Keratinocyte (primary cell): Measurements from ENCODE around the gene SYNE2. TPM values are rescaled to one million over a fixed set of nuclear protein-coding genes. Genes with fewer than 3 reads are reported as not detected.
"Not testable (repeated sequence)": the region's sequence is repeated elsewhere in the genome, so short reads cannot be mapped to it uniquely, and the experiment has no call there.

Experiments used
- DNase-seq: peaks from one replicate; pipeline ENCODE4 v3.0.0-alpha.2; 2011; ENCODE audit warnings: low read depth, missing footprints, low spot score
- FAIRE-seq: peaks from 2 replicates; lab custom pipeline; 2011; peaks lifted over from hg19 to GRCh38; lab: Jason Lieb, UNC
- H2AFZ ChIP-seq: 2 replicates; pipeline ENCODE4 v1.6.0; 2012; ENCODE audit warnings: low read length, control low read depth, inconsistent platforms; ENCODE audit not compliant: control insufficient read depth
- H3K27ac ChIP-seq: 2 replicates; pipeline ENCODE4 v1.5.1; 2011; ENCODE audit warnings: low read length; ENCODE audit not compliant: control insufficient read depth, insufficient read depth
- H3K27me3 ChIP-seq: 3 replicates; pipeline ENCODE4 v1.6.0; 2011; ENCODE audit warnings: low read length; ENCODE audit not compliant: control insufficient read depth, insufficient read depth; ENCODE audit errors: extremely low read depth
- H3K36me3 ChIP-seq, 2 experiments: 2 replicates in 1 of 2; 3 replicates in 1 of 2; pipeline ENCODE4 v1.5.1; 2011; ENCODE audit warnings: low read length in 2 of 2, mild to moderate bottlenecking in 1 of 2; ENCODE audit not compliant: control insufficient read depth in 2 of 2, insufficient read depth in 2 of 2; ENCODE audit errors: extremely low read depth in 1 of 2
- H3K4me1 ChIP-seq: 3 replicates; pipeline ENCODE4 v1.5.1; 2011; ENCODE audit warnings: low read length; ENCODE audit not compliant: control insufficient read depth, insufficient read depth; ENCODE audit errors: extremely low read depth
- H3K4me2 ChIP-seq: 3 replicates; pipeline ENCODE4 v1.6.0; 2011; ENCODE audit warnings: low read depth, low read length; ENCODE audit not compliant: control insufficient read depth, insufficient read depth; ENCODE audit errors: extremely low read depth
- H3K4me3 ChIP-seq, 3 experiments: fragments of 200-600 bp in 1 of 3; sonication (generic) in 1 of 3; 2 replicates in 2 of 3; 3 replicates in 1 of 3; pipeline ENCODE4 v1.5.1; 2011 to 2016; ENCODE audit warnings: low read length in 3 of 3, mild to moderate bottlenecking in 3 of 3, control low read depth in 2 of 3, inconsistent platforms in 1 of 3, low read depth in 1 of 3, mixed read lengths in 1 of 3, mixed run types in 1 of 3, moderate library complexity in 1 of 3; ENCODE audit not compliant: control insufficient read depth in 2 of 3, insufficient read depth in 2 of 3; ENCODE audit errors: extremely low read depth in 1 of 3
- H3K79me2 ChIP-seq: 2 replicates; pipeline ENCODE4 v1.6.0; 2012; ENCODE audit warnings: low read length; ENCODE audit not compliant: control insufficient read depth, insufficient read depth
- H3K9ac ChIP-seq: 3 replicates; pipeline ENCODE4 v1.6.0; 2011; ENCODE audit warnings: low read length; ENCODE audit not compliant: control insufficient read depth, insufficient read depth; ENCODE audit errors: extremely low read depth
- H3K9me1 ChIP-seq: 3 replicates; pipeline ENCODE4 v1.6.0; 2011; ENCODE audit warnings: low read length; ENCODE audit not compliant: control insufficient read depth, insufficient read depth; ENCODE audit errors: extremely low read depth
- H3K9me3 ChIP-seq: 2 replicates; pipeline ENCODE4 v1.5.1; 2012; ENCODE audit warnings: low read depth, low read length; ENCODE audit not compliant: control insufficient read depth
- H4K20me1 ChIP-seq: 3 replicates; pipeline ENCODE4 v1.6.0; 2011; ENCODE audit warnings: low read length; ENCODE audit not compliant: control insufficient read depth, insufficient read depth; ENCODE audit errors: extremely low read depth
- EZH2 ChIP-seq: IDR thresholded peaks from one replicate; pipeline ENCODE4 v1.6.1; 2012; ENCODE audit warnings: inconsistent platforms, mild to moderate bottlenecking, low read length, moderate library complexity
- dilution Hi-C: fragments of 300-500 bp; cut with MboI; formaldehyde crosslinking; loops from one replicate; pipeline ENCODE4 v1.7.0; 2020; ENCODE audit warnings: low sequenced_read_pairs; ENCODE audit not compliant: extremely low pct_ligation_motif_present
- polyA plus RNA-seq, 5 experiments: library from polyadenylated mRNA; depleted of rRNA in 3 of 5; stranded (reverse) in 3 of 5; stranded (forward) in 1 of 5; unstranded in 1 of 5; fragments of >200 nt; gene quantifications; 1 replicate in 1 of 5; 2 replicates in 3 of 5; 3 replicates in 1 of 5; pipeline versions ENCODE4 v1.2.1 to v1.2.3, GENCODE V29; 2011 to 2012; ENCODE audit warnings: missing spikeins in 2 of 5, low read depth in 1 of 5, low replicate concordance in 1 of 5
- TF ChIP-seq, protein P1 (sequence below), 3 experiments: IDR thresholded peaks in 1 of 3; conservative IDR thresholded peaks in 1 of 3; optimal IDR thresholded peaks in 1 of 3; 2 replicates in 2 of 3; 3 replicates in 1 of 3; pipeline versions ENCODE3 to v1.5.1; 2011; ENCODE audit warnings: low read length in 3 of 3, mild to moderate bottlenecking in 3 of 3, moderate library complexity in 2 of 3, control low read depth in 1 of 3, inconsistent platforms in 1 of 3; ENCODE audit not compliant: insufficient read depth in 2 of 3; ENCODE audit errors: extremely low read depth in 1 of 3

SYNE2 gene
- polyA plus RNA-seq, 1 donor (not counting 4 experiments of a cell fraction or from before 2014, with no cell fraction given) = 9.9 TPM

DNA sequence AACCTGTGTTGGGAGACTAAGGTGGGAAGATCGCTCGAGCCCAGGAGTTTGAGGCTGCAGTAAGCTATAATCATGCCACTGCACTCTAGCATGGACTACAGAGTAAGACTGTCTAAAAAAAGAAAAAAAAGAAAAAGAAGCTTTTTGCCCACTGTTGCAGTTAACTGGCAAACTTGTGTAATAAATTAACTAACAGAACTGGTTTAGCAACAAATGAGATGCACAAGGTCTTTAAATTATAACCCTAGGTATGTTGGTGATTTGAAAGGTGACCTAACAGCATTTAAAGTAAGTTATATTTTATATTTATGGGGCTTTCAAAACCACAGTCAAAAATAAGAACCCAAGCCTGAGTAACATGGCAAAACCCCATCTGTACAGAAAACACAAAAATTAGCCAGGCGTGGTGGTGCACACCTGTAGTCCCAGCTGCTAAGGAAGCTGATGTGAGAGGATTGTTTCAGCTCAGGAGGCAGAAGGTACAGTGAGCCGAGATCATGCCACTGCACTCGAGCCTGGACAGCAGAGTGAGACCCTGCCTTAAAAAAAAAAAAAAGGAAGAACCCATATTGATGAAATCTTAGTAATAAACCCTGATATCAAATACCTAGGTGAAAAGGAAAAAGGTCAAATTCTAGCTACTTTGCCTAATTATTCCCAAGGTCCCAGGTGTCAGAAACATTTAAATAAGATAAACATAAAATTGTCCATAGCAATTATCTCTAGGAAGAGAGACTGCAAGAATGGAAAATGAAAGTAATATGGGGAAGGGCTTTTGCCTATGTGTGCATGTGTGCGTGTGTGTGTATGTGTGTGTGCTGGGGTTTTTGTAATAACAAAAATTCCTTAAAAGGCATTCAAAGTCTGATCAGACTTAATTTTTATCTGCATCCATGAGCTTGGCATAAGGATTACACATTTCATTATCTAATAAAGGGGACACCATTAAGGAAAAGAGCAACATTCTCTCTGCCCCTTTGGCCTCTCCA lies 15.4 kb downstream of the SYNE2 start:
- Histone ChIP-seq H3K9me3 (no peaks in the 10 kb centered on the region), H3K9ac (no peak overlapping the region), H3K4me3 (no peak overlapping the region), H3K27ac (no peak overlapping the region), H3K4me2 (peak overlapping the region; percentile 47), H3K27me3 (no peaks in the 10 kb centered on the region), H4K20me1 (no peaks in the 10 kb centered on the region), H3K79me2 (peaks cover 11% of the 10 kb centered on the region), H3K36me3 (no peaks in the 10 kb centered on the region), H3K9me1 (no peaks in the 10 kb centered on the region), H3K4me1 (peaks cover 23% of the 10 kb centered on the region), H2AFZ (no peak overlapping the region)
- DNase-seq (no peak), FAIRE-seq (no peak)
- TF ChIP-seq, protein P1, sequence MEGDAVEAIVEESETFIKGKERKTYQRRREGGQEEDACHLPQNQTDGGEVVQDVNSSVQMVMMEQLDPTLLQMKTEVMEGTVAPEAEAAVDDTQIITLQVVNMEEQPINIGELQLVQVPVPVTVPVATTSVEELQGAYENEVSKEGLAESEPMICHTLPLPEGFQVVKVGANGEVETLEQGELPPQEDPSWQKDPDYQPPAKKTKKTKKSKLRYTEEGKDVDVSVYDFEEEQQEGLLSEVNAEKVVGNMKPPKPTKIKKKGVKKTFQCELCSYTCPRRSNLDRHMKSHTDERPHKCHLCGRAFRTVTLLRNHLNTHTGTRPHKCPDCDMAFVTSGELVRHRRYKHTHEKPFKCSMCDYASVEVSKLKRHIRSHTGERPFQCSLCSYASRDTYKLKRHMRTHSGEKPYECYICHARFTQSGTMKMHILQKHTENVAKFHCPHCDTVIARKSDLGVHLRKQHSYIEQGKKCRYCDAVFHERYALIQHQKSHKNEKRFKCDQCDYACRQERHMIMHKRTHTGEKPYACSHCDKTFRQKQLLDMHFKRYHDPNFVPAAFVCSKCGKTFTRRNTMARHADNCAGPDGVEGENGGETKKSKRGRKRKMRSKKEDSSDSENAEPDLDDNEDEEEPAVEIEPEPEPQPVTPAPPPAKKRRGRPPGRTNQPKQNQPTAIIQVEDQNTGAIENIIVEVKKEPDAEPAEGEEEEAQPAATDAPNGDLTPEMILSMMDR (optimal IDR thresholded peaks at IDR 0.05 in 1 of 3, IDR thresholded peaks at IDR 0.05 in 1 of 3, conservative IDR thresholded peaks at IDR 0.05 in 1 of 3; ENCODE audit: extremely low read depth in 1 of 3, insufficient read depth in 2 of 3, low read length in 3 of 3) = no peak
- no peak for TF ChIP-seq EZH2
- dilution Hi-C loops = no loop called here

- FAIRE-seq = peak; percentile 96
- not testable (repeated sequence) for DNase-seq
Observed at GRCh38 chr14:63869940-63870752, 17.3 kb downstream of the SYNE2 start.

DNA sequence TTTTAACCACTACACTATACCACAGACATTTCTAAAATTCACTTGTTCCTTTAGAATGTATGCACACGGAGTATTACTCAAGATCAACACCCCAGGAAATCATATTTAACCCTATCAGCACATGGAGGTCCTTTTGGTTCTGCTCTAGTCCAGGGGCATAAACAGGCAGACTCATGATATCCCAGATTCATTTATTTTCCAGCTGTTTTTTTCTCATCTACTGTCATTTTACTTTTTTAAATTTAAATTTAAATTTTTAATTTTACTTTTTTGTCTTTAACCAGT lies 17.9 kb downstream of the SYNE2 start:
- H3K4me3 ChIP-seq, dilution Hi-C loops, H3K27me3 ChIP-seq, H3K9me3 ChIP-seq, FAIRE-seq, DNase-seq, H3K27ac ChIP-seq, H4K20me1 ChIP-seq, H3K9me1 ChIP-seq, H3K79me2 ChIP-seq, H3K9ac ChIP-seq, H2AFZ ChIP-seq, H3K36me3 ChIP-seq: not testable (repeated sequence)
- H3K4me2 ChIP-seq = peak overlapping the region; percentile 20
- peaks cover 38% of the 10 kb centered on the region for H3K4me1 ChIP-seq

More at GRCh38 chr14:63869940-63870752, 17.3 kb downstream of the SYNE2 start:
- peaks cover 32% of the 10 kb centered on the region for H3K4me1 ChIP-seq
- H3K4me2 ChIP-seq = peak overlapping the region; percentile 42
- dilution Hi-C loops, H3K9me3 ChIP-seq, H3K9ac ChIP-seq, H3K4me3 ChIP-seq, H4K20me1 ChIP-seq, H3K27me3 ChIP-seq, H3K36me3 ChIP-seq, H2AFZ ChIP-seq, H3K9me1 ChIP-seq: not testable (repeated sequence)
- peaks cover 11% of the 10 kb centered on the region for H3K79me2 ChIP-seq
- H3K27ac ChIP-seq = peak overlapping the region; percentile 4
